ENCODE data around the gene MACROD2.

- TF ChIP-seq, protein P1, sequence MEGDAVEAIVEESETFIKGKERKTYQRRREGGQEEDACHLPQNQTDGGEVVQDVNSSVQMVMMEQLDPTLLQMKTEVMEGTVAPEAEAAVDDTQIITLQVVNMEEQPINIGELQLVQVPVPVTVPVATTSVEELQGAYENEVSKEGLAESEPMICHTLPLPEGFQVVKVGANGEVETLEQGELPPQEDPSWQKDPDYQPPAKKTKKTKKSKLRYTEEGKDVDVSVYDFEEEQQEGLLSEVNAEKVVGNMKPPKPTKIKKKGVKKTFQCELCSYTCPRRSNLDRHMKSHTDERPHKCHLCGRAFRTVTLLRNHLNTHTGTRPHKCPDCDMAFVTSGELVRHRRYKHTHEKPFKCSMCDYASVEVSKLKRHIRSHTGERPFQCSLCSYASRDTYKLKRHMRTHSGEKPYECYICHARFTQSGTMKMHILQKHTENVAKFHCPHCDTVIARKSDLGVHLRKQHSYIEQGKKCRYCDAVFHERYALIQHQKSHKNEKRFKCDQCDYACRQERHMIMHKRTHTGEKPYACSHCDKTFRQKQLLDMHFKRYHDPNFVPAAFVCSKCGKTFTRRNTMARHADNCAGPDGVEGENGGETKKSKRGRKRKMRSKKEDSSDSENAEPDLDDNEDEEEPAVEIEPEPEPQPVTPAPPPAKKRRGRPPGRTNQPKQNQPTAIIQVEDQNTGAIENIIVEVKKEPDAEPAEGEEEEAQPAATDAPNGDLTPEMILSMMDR (conservative IDR thresholded peaks at IDR 0.05; ENCODE audit: low read depth, low read length): no peak
- TF ChIP-seq EZH2 (IDR thresholded peaks at IDR 0.05; ENCODE audit: borderline replicate concordance, low read depth, low read length, poor library complexity, severe bottlenecking): no peak
Measured at GRCh38 chr20:15832512-15832911, 1837.2 kb downstream of the MACROD2 start.
